ENCODE results near the gene SMYD1.

SMYD1 gene

GRCh38 chr2:88126772-88127637 lies 59.4 kb downstream of the SMYD1 start:
- H3K4me3 ChIP-seq (ENCODE audit: low read length) = no peak overlapping the region

GRCh38 chr2:88127638-88127887 lies 59.9 kb downstream of the SMYD1 start:
- H3K27me3 ChIP-seq (ENCODE audit: control insufficient read depth, insufficient read depth, low read length) = no peaks in the 10 kb centered on the region
- H3K9ac ChIP-seq (ENCODE audit: low read length) = no peak overlapping the region
- H3K4me1 ChIP-seq (ENCODE audit: control insufficient read depth, insufficient read depth, low read length) = peaks cover 13% of the 10 kb centered on the region
- no peak overlapping the region for H3K4me3 ChIP-seq (ENCODE audit: low read length)
- no peaks in the 10 kb centered on the region for H3K36me3 ChIP-seq (ENCODE audit: control insufficient read depth, insufficient read depth, low read length)
- no peaks in the 10 kb centered on the region for H3K9me3 ChIP-seq (ENCODE audit: control insufficient read depth, low read length)

More at GRCh38 chr2:88126772-88127637, 59.4 kb downstream of the SMYD1 start:
- H3K4me1 ChIP-seq (ENCODE audit: control insufficient read depth, insufficient read depth, low read length) = peaks cover 12% of the 10 kb centered on the region
- H3K9me3 ChIP-seq (ENCODE audit: control insufficient read depth, low read length) = no peaks in the 10 kb centered on the region
- H3K36me3 ChIP-seq (ENCODE audit: control insufficient read depth, insufficient read depth, low read length) = no peaks in the 10 kb centered on the region
- no peak overlapping the region for H3K9ac ChIP-seq (ENCODE audit: low read length)
- no peaks in the 10 kb centered on the region for H3K27me3 ChIP-seq (ENCODE audit: control insufficient read depth, insufficient read depth, low read length)

- no peaks in the 10 kb centered on the region for H3K9me3 ChIP-seq (ENCODE audit: control insufficient read depth, low read length)
- H3K4me1 ChIP-seq (ENCODE audit: control insufficient read depth, insufficient read depth, low read length) = peaks cover 13% of the 10 kb centered on the region
- no peak within 1 kb of the TSS for H3K9ac ChIP-seq (ENCODE audit: low read length)
- H3K4me3 ChIP-seq (ENCODE audit: low read length) = no peak within 1 kb of the TSS
- no peaks in the 10 kb centered on the region for H3K27me3 ChIP-seq (ENCODE audit: control insufficient read depth, insufficient read depth, low read length)
- no peaks in the 10 kb centered on the region for H3K36me3 ChIP-seq (ENCODE audit: control insufficient read depth, insufficient read depth, low read length)
These were observed 60.4 kb downstream of the SMYD1 start, which contains the start of gene FABP1 for GRCh38 chr2:88127888-88128653. Gene FABP1 (minus strand): TSS chr2:88128062. CDS start chr2:88128017, 45 bp downstream.

GRCh38 chr2:88128654-88129312 lies 61.2 kb downstream of the SMYD1 start:
- H3K36me3 ChIP-seq (ENCODE audit: control insufficient read depth, insufficient read depth, low read length) = no peaks in the 10 kb centered on the region
- no peak overlapping the region for H3K9ac ChIP-seq (ENCODE audit: low read length)
- H3K4me3 ChIP-seq (ENCODE audit: low read length) = no peak overlapping the region
- no peaks in the 10 kb centered on the region for H3K9me3 ChIP-seq (ENCODE audit: control insufficient read depth, low read length)
- H3K4me1 ChIP-seq (ENCODE audit: control insufficient read depth, insufficient read depth, low read length) = peaks cover 13% of the 10 kb centered on the region
- no peaks in the 10 kb centered on the region for H3K27me3 ChIP-seq (ENCODE audit: control insufficient read depth, insufficient read depth, low read length)

GRCh38 chr2:88129313-88129959 lies 61.8 kb downstream of the SMYD1 start:
- no peak overlapping the region for H3K4me3 ChIP-seq (ENCODE audit: low read length)
- no peaks in the 10 kb centered on the region for H3K36me3 ChIP-seq (ENCODE audit: control insufficient read depth, insufficient read depth, low read length)
- H3K4me1 ChIP-seq (ENCODE audit: control insufficient read depth, insufficient read depth, low read length) = peaks cover 13% of the 10 kb centered on the region
- H3K27me3 ChIP-seq (ENCODE audit: control insufficient read depth, insufficient read depth, low read length) = no peaks in the 10 kb centered on the region
- no peak overlapping the region for H3K9ac ChIP-seq (ENCODE audit: low read length)
- H3K9me3 ChIP-seq (ENCODE audit: control insufficient read depth, low read length) = no peaks in the 10 kb centered on the region

GRCh38 chr2:88131201-88131998 lies 63.8 kb downstream of the SMYD1 start:
- H3K4me1 ChIP-seq (ENCODE audit: control insufficient read depth, insufficient read depth, low read length) = peaks cover 13% of the 10 kb centered on the region

GRCh38 chr2:88131999-88132368 lies 64.4 kb downstream of the SMYD1 start:
- Histone ChIP-seq H3K9ac (ENCODE audit: low read length) (no peak overlapping the region), H3K27me3 (ENCODE audit: control insufficient read depth, insufficient read depth, low read length) (peaks cover 5% of the 10 kb centered on the region), H3K9me3 (ENCODE audit: control insufficient read depth, low read length) (no peaks in the 10 kb centered on the region), H3K4me3 (ENCODE audit: low read length) (no peak overlapping the region), H3K36me3 (ENCODE audit: control insufficient read depth, insufficient read depth, low read length) (no peaks in the 10 kb centered on the region), H3K4me1 (ENCODE audit: control insufficient read depth, insufficient read depth, low read length) (peaks cover 13% of the 10 kb centered on the region)

More at GRCh38 chr2:88131201-88131998, 63.8 kb downstream of the SMYD1 start:
- Histone ChIP-seq H3K9ac (ENCODE audit: low read length) (no peak overlapping the region), H3K27me3 (ENCODE audit: control insufficient read depth, insufficient read depth, low read length) (peaks cover 3% of the 10 kb centered on the region), H3K4me3 (ENCODE audit: low read length) (no peak overlapping the region), H3K9me3 (ENCODE audit: control insufficient read depth, low read length) (no peaks in the 10 kb centered on the region), H3K36me3 (ENCODE audit: control insufficient read depth, insufficient read depth, low read length) (no peaks in the 10 kb centered on the region)

- Histone ChIP-seq H3K4me1 (ENCODE audit: control insufficient read depth, insufficient read depth, low read length) (peaks cover 9% of the 10 kb centered on the region), H3K4me3 (ENCODE audit: low read length) (no peak overlapping the region), H3K9ac (ENCODE audit: low read length) (no peak overlapping the region), H3K27me3 (ENCODE audit: control insufficient read depth, insufficient read depth, low read length) (peaks cover 5% of the 10 kb centered on the region), H3K9me3 (ENCODE audit: control insufficient read depth, low read length) (no peaks in the 10 kb centered on the region), H3K36me3 (ENCODE audit: control insufficient read depth, insufficient read depth, low read length) (no peaks in the 10 kb centered on the region)
These were observed 66.2 kb downstream of the SMYD1 start for GRCh38 chr2:88133875-88134274.

- Histone ChIP-seq H3K27me3 (ENCODE audit: control insufficient read depth, insufficient read depth, low read length) (peaks cover 5% of the 10 kb centered on the region), H3K36me3 (ENCODE audit: control insufficient read depth, insufficient read depth, low read length) (no peaks in the 10 kb centered on the region), H3K9ac (ENCODE audit: low read length) (no peak overlapping the region), H3K4me1 (ENCODE audit: control insufficient read depth, insufficient read depth, low read length) (peaks cover 3% of the 10 kb centered on the region), H3K9me3 (ENCODE audit: control insufficient read depth, low read length) (no peaks in the 10 kb centered on the region), H3K4me3 (ENCODE audit: low read length) (no peak overlapping the region)
These were observed 69.2 kb downstream of the SMYD1 start for GRCh38 chr2:88136817-88137216.

GRCh38 chr2:88137833-88138232 lies 70.2 kb downstream of the SMYD1 start:
- no peaks in the 10 kb centered on the region for H3K9me3 ChIP-seq (ENCODE audit: control insufficient read depth, low read length)
- H3K27me3 ChIP-seq (ENCODE audit: control insufficient read depth, insufficient read depth, low read length) = peaks cover 5% of the 10 kb centered on the region
- no peak overlapping the region for H3K4me3 ChIP-seq (ENCODE audit: low read length)
- no peak overlapping the region for H3K9ac ChIP-seq (ENCODE audit: low read length)
- no peaks in the 10 kb centered on the region for H3K4me1 ChIP-seq (ENCODE audit: control insufficient read depth, insufficient read depth, low read length)
- H3K36me3 ChIP-seq (ENCODE audit: control insufficient read depth, insufficient read depth, low read length) = no peaks in the 10 kb centered on the region

GRCh38 chr2:88139203-88139702 lies 71.6 kb downstream of the SMYD1 start:
- Histone ChIP-seq H3K9ac (ENCODE audit: low read length) (no peak overlapping the region), H3K36me3 (ENCODE audit: control insufficient read depth, insufficient read depth, low read length) (no peaks in the 10 kb centered on the region), H3K9me3 (ENCODE audit: control insufficient read depth, low read length) (no peaks in the 10 kb centered on the region), H3K4me3 (ENCODE audit: low read length) (no peak overlapping the region), H3K27me3 (ENCODE audit: control insufficient read depth, insufficient read depth, low read length) (peaks cover 5% of the 10 kb centered on the region), H3K4me1 (ENCODE audit: control insufficient read depth, insufficient read depth, low read length) (no peaks in the 10 kb centered on the region)
